PFSK-1 (cell line): ENCODE measurements around the gene SUPT3H.

ENCODE experiments used
- FOXP2 ChIP-seq: optimal IDR thresholded peaks from 2 replicates; pipeline ENCODE3; 2011; ENCODE audit warnings: borderline replicate concordance, control low read depth, inconsistent platforms; ENCODE audit not compliant: insufficient read depth; ENCODE audit errors: extremely low read length, extremely low read depth
- POLR2AphosphoS5 ChIP-seq: IDR thresholded peaks from 2 replicates; pipeline ENCODE4 v1.6.1; 2012; ENCODE audit warnings: low read depth, mild to moderate bottlenecking, control low read depth, low read length, moderate library complexity
- SIN3A ChIP-seq: IDR thresholded peaks from 2 replicates; pipeline ENCODE4 v1.6.1; 2012; ENCODE audit warnings: mild to moderate bottlenecking, low read length, moderate library complexity, borderline replicate concordance; ENCODE audit not compliant: insufficient read depth
- TAF1 ChIP-seq: IDR thresholded peaks from 2 replicates; pipeline ENCODE4 v1.6.1; 2012; ENCODE audit warnings: low read length, control low read depth, borderline replicate concordance; ENCODE audit not compliant: insufficient read depth
- TF ChIP-seq, protein P1 (sequence below), 2 experiments: IDR thresholded peaks; 2 replicates each; pipeline versions ENCODE4 v1.6.1 to v1.8.0; 2011 to 2012; ENCODE audit warnings: low read depth in 2 of 2, low read length in 2 of 2, control low read depth in 1 of 2, inconsistent platforms in 1 of 2, mild to moderate bottlenecking in 1 of 2, moderate library complexity in 1 of 2; ENCODE audit not compliant: insufficient read depth in 1 of 2

Gene SUPT3H

DNA sequence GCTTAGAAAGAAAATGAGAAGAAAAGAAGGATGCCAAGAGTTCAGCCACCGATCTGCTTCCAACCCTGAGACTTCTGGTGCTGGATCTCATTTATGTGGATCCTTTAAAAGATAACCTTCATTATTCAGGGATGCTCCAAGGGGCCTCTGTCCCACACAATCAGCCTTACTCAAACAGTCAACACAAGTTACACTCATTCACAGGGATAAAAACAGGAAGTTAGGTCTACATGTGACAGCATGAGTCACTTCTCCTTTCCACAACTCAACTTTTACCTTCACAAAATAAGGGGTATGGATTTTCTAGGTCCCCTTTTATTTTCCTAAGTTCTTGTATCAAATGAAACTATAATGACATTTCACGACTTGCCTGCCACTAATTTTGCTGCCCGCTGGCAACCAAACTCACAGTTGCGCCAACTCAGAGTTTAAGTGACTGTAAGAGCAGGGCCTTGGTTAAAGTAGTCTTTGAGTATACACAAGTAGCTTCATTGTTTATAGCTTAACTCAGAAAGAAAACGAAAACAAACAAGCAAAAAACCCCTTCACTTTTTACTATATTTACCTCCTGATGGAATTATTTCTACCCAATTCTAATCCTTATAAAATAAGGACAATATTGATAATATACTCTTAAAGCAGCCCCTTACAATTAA, 328.4 kb downstream of the SUPT3H start:
- TF ChIP-seq, protein P1, sequence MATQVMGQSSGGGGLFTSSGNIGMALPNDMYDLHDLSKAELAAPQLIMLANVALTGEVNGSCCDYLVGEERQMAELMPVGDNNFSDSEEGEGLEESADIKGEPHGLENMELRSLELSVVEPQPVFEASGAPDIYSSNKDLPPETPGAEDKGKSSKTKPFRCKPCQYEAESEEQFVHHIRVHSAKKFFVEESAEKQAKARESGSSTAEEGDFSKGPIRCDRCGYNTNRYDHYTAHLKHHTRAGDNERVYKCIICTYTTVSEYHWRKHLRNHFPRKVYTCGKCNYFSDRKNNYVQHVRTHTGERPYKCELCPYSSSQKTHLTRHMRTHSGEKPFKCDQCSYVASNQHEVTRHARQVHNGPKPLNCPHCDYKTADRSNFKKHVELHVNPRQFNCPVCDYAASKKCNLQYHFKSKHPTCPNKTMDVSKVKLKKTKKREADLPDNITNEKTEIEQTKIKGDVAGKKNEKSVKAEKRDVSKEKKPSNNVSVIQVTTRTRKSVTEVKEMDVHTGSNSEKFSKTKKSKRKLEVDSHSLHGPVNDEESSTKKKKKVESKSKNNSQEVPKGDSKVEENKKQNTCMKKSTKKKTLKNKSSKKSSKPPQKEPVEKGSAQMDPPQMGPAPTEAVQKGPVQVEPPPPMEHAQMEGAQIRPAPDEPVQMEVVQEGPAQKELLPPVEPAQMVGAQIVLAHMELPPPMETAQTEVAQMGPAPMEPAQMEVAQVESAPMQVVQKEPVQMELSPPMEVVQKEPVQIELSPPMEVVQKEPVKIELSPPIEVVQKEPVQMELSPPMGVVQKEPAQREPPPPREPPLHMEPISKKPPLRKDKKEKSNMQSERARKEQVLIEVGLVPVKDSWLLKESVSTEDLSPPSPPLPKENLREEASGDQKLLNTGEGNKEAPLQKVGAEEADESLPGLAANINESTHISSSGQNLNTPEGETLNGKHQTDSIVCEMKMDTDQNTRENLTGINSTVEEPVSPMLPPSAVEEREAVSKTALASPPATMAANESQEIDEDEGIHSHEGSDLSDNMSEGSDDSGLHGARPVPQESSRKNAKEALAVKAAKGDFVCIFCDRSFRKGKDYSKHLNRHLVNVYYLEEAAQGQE (IDR thresholded peaks at IDR 0.05; ENCODE audit: insufficient read depth in 1 of 2, low read depth in 2 of 2, low read length in 2 of 2): 0 out of 4 replicates have a peak, but pooled peaks of 1 of the 2 experiments have one; percentile 31
- no peak for TF ChIP-seq FOXP2

DNA sequence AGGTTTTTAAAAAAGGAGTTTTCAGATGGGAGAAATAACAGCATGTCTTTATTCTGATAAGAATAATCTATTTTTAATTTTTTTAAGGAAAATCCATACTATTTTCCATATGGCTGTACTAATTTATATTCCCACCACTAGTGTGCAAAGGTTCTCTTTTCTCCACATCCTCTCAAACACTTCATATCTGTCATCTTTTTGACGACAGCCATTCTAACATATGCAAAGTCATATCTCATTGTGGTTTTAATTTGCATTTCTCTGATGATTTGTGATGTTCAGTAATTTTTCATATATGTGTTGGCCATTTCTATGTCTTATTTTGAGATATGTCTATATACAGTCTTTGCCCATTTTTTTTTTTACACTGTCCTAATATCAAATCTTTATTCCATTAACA, 330.2 kb downstream of the SUPT3H start:
- TF ChIP-seq, protein P1 (IDR thresholded peaks at IDR 0.05; ENCODE audit: insufficient read depth in 1 of 2, low read depth in 2 of 2, low read length in 2 of 2): no peak
- no peak for TF ChIP-seq SIN3A
- no peak for TF ChIP-seq TAF1
- no peak for TF ChIP-seq POLR2AphosphoS5
- no peak for TF ChIP-seq FOXP2

DNA sequence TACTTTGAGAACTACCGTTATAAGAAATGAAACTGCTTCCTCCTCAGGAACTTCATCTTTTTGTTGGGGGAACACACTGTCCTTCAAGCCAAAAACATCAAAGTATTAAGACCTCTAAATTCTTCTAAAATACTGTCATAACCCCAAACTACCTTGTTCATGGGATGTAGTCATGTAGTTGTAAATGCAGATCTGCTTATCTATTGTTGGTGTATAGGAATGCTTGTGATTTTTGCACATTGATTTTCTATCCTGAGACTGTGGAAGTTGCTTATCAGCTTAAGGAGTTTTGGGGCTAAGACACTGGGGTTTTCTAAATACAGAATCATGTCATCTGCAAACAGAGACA, 332.5 kb downstream of the SUPT3H start:
- TF ChIP-seq, protein P1 (IDR thresholded peaks at IDR 0.05; ENCODE audit: insufficient read depth in 1 of 2, low read depth in 2 of 2, low read length in 2 of 2): no peak
- TF ChIP-seq SIN3A (no peak), FOXP2 (no peak), POLR2AphosphoS5 (no peak), TAF1 (no peak)

DNA sequence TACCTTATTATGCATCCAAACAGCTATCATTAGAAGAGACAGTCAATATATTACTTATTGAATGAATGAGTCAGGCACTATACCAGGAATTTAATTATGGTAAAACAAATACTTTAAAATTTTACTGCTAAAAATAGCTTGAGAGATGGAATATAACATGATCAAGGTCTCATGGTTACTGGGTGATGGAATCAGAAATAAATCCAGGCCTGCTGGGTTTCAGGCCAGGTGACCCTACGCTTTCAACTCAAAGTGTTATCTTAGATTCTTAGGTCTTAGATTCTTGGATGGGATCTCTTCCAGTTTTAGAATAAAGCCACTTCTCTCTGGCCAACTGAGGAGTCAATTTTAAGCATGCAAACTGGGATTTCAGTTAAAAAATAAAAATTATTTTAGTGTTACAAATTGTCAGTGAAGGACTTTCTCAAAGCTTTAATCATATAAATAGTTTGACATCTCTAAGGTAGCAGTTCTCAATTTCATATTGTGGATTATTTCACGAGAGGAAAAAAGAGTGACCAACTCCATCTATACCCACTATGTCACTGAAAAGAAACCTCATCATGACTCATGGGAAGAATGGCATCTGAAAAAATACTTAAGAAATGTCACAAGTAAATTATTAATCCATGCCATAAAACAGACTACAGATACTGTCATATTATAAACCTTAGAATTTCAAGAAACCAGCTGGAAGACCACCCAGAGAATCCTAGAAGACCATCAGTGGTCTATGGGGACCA, 333.1 kb downstream of the SUPT3H start:
- TF ChIP-seq, protein P1 (IDR thresholded peaks at IDR 0.05; ENCODE audit: insufficient read depth in 1 of 2, low read depth in 2 of 2, low read length in 2 of 2): no peak
- TF ChIP-seq TAF1 (no peak), SIN3A (no peak), FOXP2 (no peak), POLR2AphosphoS5 (no peak)
